Endothelial cell (in vitro differentiated cells): ENCODE data around the gene C20orf204. TPM values are rescaled to one million over a fixed set of nuclear protein-coding genes. Genes with fewer than 3 reads are reported as not detected.

Source experiments
- DNase-seq: peaks from one replicate; pipeline ENCODE4 v3.0.0; 2021; ENCODE audit warnings: low spot score
- H3K27ac Mint-ChIP-seq: one replicate; pipeline ENCODE4 v1.8.0; 2021; ENCODE audit warnings: mixed read lengths, inconsistent platforms; ENCODE audit not compliant: unreplicated experiment
- H3K27me3 Mint-ChIP-seq: one replicate; pipeline ENCODE4 v1.8.0; 2021; ENCODE audit warnings: mild to moderate bottlenecking, moderate library complexity, mixed read lengths, inconsistent platforms; ENCODE audit not compliant: unreplicated experiment
- H3K36me3 Mint-ChIP-seq: one replicate; pipeline ENCODE4 v1.8.0; 2021; ENCODE audit warnings: mild to moderate bottlenecking, low read depth, mixed read lengths, inconsistent platforms; ENCODE audit not compliant: unreplicated experiment
- H3K4me1 Mint-ChIP-seq: one replicate; pipeline ENCODE4 v1.8.0; 2021; ENCODE audit warnings: mild to moderate bottlenecking, mixed read lengths, inconsistent platforms; ENCODE audit not compliant: unreplicated experiment
- H3K4me3 Mint-ChIP-seq: one replicate; pipeline ENCODE4 v1.8.0; 2021; ENCODE audit warnings: mild to moderate bottlenecking, mixed read lengths, inconsistent platforms; ENCODE audit not compliant: unreplicated experiment
- H3K9me3 Mint-ChIP-seq: one replicate; pipeline ENCODE4 v1.8.0; 2021; ENCODE audit warnings: mixed read lengths, inconsistent platforms; ENCODE audit not compliant: unreplicated experiment
- total RNA-seq: library from RNA; stranded (reverse); fragmentation: NEBNext Ultra II Directional; extraction: Animal tissue kit (Norgen Biotek cat#: 25700); gene quantifications from one replicate; pipeline ENCODE4 v1.2.1, GENCODE V29; 2021; ENCODE audit not compliant: unreplicated experiment
- TF ChIP-seq, protein P1 (sequence below): fragments of 200-600 bp; sonication (generic); IDR thresholded peaks from one replicate; pipeline ENCODE4 v1.5.0; 2021; ENCODE audit warnings: antibody characterized with exemption; ENCODE audit not compliant: unreplicated experiment

The C20orf204 gene
- total RNA-seq, 1 donor from 2014 or later, result 14.2 TPM

DNA sequence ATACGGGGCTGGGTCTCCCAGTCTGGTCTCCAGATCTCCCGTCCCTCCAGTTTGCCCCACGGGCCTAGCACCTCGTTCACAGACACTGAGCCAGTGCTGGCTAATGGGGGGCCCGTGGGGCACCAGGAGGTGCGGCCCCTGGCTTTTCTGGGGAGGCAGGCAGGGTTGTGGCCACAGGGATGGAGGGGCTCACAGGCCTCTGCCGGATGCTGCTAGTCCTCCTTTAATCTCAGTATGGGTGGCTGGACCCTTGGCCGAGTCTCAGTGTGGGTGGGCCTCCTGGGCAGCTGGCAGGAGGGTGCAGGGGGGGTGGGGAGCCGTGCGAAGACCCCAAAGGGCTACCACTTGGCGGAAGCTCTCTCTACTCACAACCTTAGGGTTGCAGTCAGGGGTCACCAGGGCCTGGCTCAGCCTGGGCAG is 15.1 kb downstream of the C20orf204 start:
- no peak for DNase-seq
- peaks cover 20% of the 10 kb centered on the region for H3K36me3 Mint-ChIP-seq
- H3K4me1 Mint-ChIP-seq, result peaks cover 47% of the 10 kb centered on the region
- TF ChIP-seq, protein P1, sequence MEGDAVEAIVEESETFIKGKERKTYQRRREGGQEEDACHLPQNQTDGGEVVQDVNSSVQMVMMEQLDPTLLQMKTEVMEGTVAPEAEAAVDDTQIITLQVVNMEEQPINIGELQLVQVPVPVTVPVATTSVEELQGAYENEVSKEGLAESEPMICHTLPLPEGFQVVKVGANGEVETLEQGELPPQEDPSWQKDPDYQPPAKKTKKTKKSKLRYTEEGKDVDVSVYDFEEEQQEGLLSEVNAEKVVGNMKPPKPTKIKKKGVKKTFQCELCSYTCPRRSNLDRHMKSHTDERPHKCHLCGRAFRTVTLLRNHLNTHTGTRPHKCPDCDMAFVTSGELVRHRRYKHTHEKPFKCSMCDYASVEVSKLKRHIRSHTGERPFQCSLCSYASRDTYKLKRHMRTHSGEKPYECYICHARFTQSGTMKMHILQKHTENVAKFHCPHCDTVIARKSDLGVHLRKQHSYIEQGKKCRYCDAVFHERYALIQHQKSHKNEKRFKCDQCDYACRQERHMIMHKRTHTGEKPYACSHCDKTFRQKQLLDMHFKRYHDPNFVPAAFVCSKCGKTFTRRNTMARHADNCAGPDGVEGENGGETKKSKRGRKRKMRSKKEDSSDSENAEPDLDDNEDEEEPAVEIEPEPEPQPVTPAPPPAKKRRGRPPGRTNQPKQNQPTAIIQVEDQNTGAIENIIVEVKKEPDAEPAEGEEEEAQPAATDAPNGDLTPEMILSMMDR, result no peak
- no peak overlapping the region for H3K4me3 Mint-ChIP-seq
- H3K9me3 Mint-ChIP-seq, result no peaks in the 10 kb centered on the region
- H3K27ac Mint-ChIP-seq, result no peak overlapping the region
- H3K27me3 Mint-ChIP-seq, result peaks cover 17% of the 10 kb centered on the region

DNA sequence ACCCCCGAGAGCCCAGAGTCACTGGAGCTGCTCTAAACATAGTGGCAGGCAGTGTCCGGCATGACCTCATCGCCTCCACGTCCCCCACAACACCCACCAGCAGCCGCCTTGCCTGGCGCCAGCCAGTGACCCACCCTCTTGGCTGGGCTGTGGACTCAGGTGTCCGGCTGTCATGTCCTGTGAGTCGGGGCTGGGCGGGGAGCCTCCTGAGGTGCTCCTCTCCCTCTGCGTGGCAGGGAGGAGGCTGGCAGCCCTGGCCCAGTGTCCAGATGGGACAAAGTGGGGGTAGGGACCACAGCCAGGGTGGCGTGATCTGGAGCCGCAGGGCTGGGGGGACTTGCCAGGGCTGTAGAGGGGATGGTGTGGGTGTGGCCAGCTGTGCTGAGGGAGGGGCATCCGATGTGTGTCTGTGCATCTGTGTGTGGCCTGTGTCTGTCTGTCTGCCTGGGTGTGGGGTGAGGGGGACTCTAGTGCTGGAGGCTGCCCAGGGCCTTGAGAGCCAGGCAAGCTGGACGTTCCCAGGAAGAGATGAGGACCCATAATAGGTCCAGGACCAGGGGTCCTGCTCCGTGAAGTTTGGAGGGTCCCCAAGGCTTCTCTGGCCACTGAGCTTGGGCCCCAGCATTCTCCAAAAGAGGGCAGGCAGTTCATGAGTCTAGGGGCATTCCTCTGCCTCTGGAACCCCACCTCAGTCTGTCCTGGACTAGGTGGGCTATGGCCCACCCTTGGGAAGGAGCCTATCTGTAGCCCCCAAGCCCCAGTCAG is 15.8 kb downstream of the C20orf204 start:
- Mint-ChIP-seq H3K36me3 (peaks cover 13% of the 10 kb centered on the region), H3K4me1 (peaks cover 40% of the 10 kb centered on the region), H3K27me3 (peaks cover 12% of the 10 kb centered on the region), H3K9me3 (no peaks in the 10 kb centered on the region), H3K4me3 (no peak overlapping the region), H3K27ac (no peak overlapping the region)
- TF ChIP-seq, protein P1, result no peak
- no peak for DNase-seq

DNA sequence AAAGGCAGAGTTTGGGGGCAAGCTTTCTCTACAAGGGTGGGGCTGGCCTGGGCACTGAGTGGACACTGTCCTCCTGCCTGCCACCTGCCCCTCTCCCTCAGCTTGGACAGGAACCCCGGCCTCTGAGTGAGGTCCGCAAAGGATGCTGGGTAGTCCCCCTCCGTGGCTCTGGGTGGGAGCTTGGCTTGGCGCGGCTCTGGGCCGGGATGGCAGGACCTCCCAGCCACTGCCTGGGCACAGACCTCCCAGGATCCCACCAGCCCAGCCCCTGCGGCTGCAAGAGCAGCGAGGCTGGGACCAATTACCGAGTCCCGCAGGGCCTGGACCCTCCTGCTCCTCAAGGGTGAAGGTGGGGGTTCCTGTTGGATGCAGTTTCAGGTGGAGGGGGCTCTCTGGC is 16.3 kb downstream of the C20orf204 start:
- Mint-ChIP-seq H3K27me3 (peaks cover 10% of the 10 kb centered on the region), H3K4me3 (no peak overlapping the region), H3K27ac (no peak overlapping the region), H3K4me1 (peaks cover 37% of the 10 kb centered on the region), H3K36me3 (peaks cover 7% of the 10 kb centered on the region), H3K9me3 (no peaks in the 10 kb centered on the region)
- TF ChIP-seq, protein P1, result no peak
- no peak for DNase-seq

DNA sequence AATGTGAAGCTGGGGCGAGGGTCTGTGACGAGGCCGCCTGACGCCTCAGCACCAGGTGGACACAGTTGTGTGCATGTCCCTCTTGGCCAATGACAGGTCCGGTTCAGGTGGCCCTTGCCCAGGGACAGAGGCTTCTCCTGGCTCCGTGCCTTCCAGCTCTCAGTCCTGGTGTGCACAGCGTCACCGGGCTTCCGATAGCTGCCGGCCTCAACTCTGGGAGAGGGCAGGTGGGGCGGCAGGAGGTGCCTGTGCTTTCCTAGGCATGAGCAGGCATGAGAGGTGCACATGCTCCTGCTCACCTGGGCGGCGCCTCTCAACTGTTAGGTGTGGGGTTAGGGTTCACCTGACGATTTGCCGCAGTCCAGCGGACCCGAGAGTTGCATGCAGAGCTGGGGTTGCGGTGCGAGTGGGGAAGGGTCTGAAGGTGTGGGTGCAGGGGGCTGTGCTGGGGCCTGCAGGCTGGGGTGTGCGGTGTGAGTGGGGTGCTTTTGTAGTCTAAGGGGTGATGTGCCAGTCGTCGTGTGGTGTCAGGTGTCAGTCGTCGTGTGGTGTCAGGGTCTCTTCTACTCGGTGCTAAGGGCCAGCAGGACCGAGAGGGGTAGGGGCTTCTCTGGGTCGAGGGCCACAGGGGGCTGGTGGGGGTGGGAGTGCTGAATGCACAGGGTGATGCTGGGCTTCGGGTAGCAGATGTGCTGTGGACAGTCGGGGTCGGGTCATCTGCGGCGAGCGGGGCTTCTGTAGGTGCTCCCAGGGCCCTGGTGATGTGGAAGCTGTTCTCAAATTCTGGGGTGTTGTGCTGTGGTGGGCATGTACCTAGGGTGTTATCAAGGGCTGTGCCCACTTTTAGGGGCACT is 17.2 kb downstream of the C20orf204 start:
- Mint-ChIP-seq H3K9me3 (no peaks in the 10 kb centered on the region), H3K4me3 (peak overlapping the region; percentile 72), H3K27ac (peak overlapping the region; percentile 81), H3K4me1 (peaks cover 40% of the 10 kb centered on the region), H3K27me3 (peaks cover 10% of the 10 kb centered on the region), H3K36me3 (no peaks in the 10 kb centered on the region)
- TF ChIP-seq, protein P1, result no peak
- no peak for DNase-seq
